Colonic mucosa (tissue), 4 donors: ENCODE data around the gene NLRP1. TPM values are rescaled to one million over a fixed set of nuclear protein-coding genes. Genes with fewer than 3 reads are reported as not detected.

Experiments
- DNase-seq: peaks from one replicate; pipeline ENCODE4 v3.0.0-alpha.2; 2020
- H3K27ac ChIP-seq: fragments of 200-600 bp; one replicate; pipeline ENCODE4 v1.8.0; 2021
- H3K27me3 ChIP-seq: fragments of 200-600 bp; one replicate; pipeline ENCODE4 v1.8.0; 2021
- H3K36me3 ChIP-seq: fragments of 200-600 bp; one replicate; pipeline ENCODE4 v1.8.0; 2021
- H3K4me1 ChIP-seq: fragments of 200-600 bp; one replicate; pipeline ENCODE4 v1.8.0; 2021; ENCODE audit warnings: mild to moderate bottlenecking
- H3K4me3 ChIP-seq: fragments of 200-600 bp; one replicate; pipeline ENCODE4 v1.8.0; 2021
- H3K9ac ChIP-seq, 2 donors: one replicate each; pipeline ENCODE4 v1.7.0; 2013; ENCODE audit warnings: control low read depth in 2 of 2, low read depth in 2 of 2, low read length in 2 of 2
- H3K9me3 ChIP-seq: fragments of 200-600 bp; one replicate; pipeline ENCODE4 v1.8.0; 2021
- CTCF ChIP-seq: fragments of 200-600 bp; IDR thresholded peaks from one replicate; pipeline ENCODE4 v1.8.0; 2022; ENCODE audit warnings: antibody characterized with exemption, mild to moderate bottlenecking
- intact Hi-C: fragments of 100-400 bp; cut with DNase I; formaldehyde crosslinking; loops from one replicate; pipeline ENCODE4 v1.14.1; 2022
- total RNA-seq, 2 donors: library from RNA; stranded (reverse); fragmentation: NEBNext Ultra II Directional in 1 of 2; extraction: Animal tissue kit (Norgen Biotek cat#: 25700) in 1 of 2; gene quantifications; one replicate each; pipeline ENCODE4 v1.2.1, GENCODE V29; 2021
- donor health status: healthy.
- donor health status: DM: no; HTN: no; CAD: no.
- donor health status: DM: no; HTN: no; CAD: no.

Gene NLRP1
- total RNA-seq, 2 donors from 2014 or later: 5.1 to 7.2 TPM

- no peak for TF ChIP-seq CTCF
- no peak overlapping the region for H3K27ac ChIP-seq
- H3K27me3 ChIP-seq: no peaks in the 10 kb centered on the region
These were observed 13.0 kb downstream of the NLRP1 start for GRCh38 chr17:5571281-5571680.

GRCh38 chr17:5565808-5566207 is 18.5 kb downstream of the NLRP1 start:
- Histone ChIP-seq H3K27ac (no peak overlapping the region), H3K9ac (no peak overlapping the region), H3K4me3 (no peak overlapping the region), H3K27me3 (no peaks in the 10 kb centered on the region), H3K9me3 (no peaks in the 10 kb centered on the region), H3K4me1 (no peaks in the 10 kb centered on the region), H3K36me3 (no peaks in the 10 kb centered on the region)
- no peak for TF ChIP-seq CTCF
- no peak for DNase-seq
- intact Hi-C loops: no loop called here

More at GRCh38 chr17:5571281-5571680, 13.0 kb downstream of the NLRP1 start:
- Histone ChIP-seq H3K36me3 (no peaks in the 10 kb centered on the region), H3K9me3 (no peaks in the 10 kb centered on the region), H3K9ac (no peak overlapping the region), H3K4me1 (no peaks in the 10 kb centered on the region), H3K4me3 (no peak overlapping the region)
- DNase-seq: no peak
- intact Hi-C loops: no loop called here

- intact Hi-C loops: no loop called here
- Histone ChIP-seq H3K9ac (no peak overlapping the region), H3K36me3 (no peaks in the 10 kb centered on the region), H3K27me3 (no peaks in the 10 kb centered on the region), H3K4me1 (no peaks in the 10 kb centered on the region), H3K4me3 (no peak overlapping the region), H3K9me3 (no peaks in the 10 kb centered on the region), H3K27ac (no peak overlapping the region)
- no peak for DNase-seq
- TF ChIP-seq CTCF: no peak
These were observed 20.9 kb downstream of the NLRP1 start for GRCh38 chr17:5563456-5563855.

- Histone ChIP-seq H3K4me3 (no peak overlapping the region), H3K36me3 (no peaks in the 10 kb centered on the region), H3K9ac (no peak overlapping the region), H3K27ac (no peak overlapping the region), H3K9me3 (no peaks in the 10 kb centered on the region), H3K27me3 (no peaks in the 10 kb centered on the region), H3K4me1 (no peaks in the 10 kb centered on the region)
- DNase-seq: no peak
- intact Hi-C loops: no loop called here
- TF ChIP-seq CTCF: no peak
These were observed 21.5 kb downstream of the NLRP1 start for GRCh38 chr17:5562661-5563360.

GRCh38 chr17:5561736-5562571 is 22.4 kb downstream of the NLRP1 start:
- Histone ChIP-seq H3K9ac (no peak overlapping the region), H3K4me3 (no peak overlapping the region), H3K36me3 (no peaks in the 10 kb centered on the region), H3K9me3 (no peaks in the 10 kb centered on the region), H3K27ac (no peak overlapping the region), H3K27me3 (no peaks in the 10 kb centered on the region), H3K4me1 (no peaks in the 10 kb centered on the region)
- TF ChIP-seq CTCF: no peak
- intact Hi-C loops: no loop called here
- DNase-seq: no peak
